Endothelial cell of umbilical vein (primary cell): ENCODE results near the gene HELZ2. TPM values are rescaled to one million over a fixed set of nuclear protein-coding genes. Genes with fewer than 3 reads are reported as not detected.

Experiments used
- BruUV-seq: library from RNA; stranded (reverse); fragments of 400-500 nt; replicated peaks from 2 replicates; lab custom pipeline; 2021; lab: Mats Ljungman, UMichigan
- CTCF ChIA-PET: fragments of 300-600, 350-600 bp; sonication (Branson Sonifier 250); formaldehyde crosslinking; loops from one replicate; lab custom pipeline; 2021; ENCODE audit warnings: antibody characterized with exemption, inconsistent platforms; lab: Charles Lee
- POLR2A ChIA-PET: fragments of 300-600, 350-600 bp; sonication (Branson Sonifier 250); formaldehyde crosslinking; loops from one replicate; lab custom pipeline; 2021; ENCODE audit warnings: antibody characterized with exemption, inconsistent platforms; lab: Charles Lee
- DNase-seq: peaks from one replicate; pipeline ENCODE4 v3.0.0-alpha.2; 2011; ENCODE audit warnings: low read depth, low spot score
- FAIRE-seq: peaks from 2 replicates; lab custom pipeline; 2011; peaks lifted over from hg19 to GRCh38; lab: Jason Lieb, UNC
- H2AFZ ChIP-seq: 2 replicates; pipeline ENCODE4 v1.6.0; 2012; ENCODE audit warnings: low read depth, low read length, control low read depth, inconsistent platforms
- H3K27ac ChIP-seq: 2 replicates; pipeline ENCODE4 v1.5.1; 2011; ENCODE audit warnings: low read depth, mild to moderate bottlenecking, control low read depth, low read length, moderate library complexity; ENCODE audit not compliant: insufficient read depth
- H3K27me3 ChIP-seq, 2 experiments: 2 replicates each; pipeline versions ENCODE4 v1.6.0 to v1.6.1; 2011; ENCODE audit warnings: low read length in 2 of 2, mixed read lengths in 1 of 2; ENCODE audit not compliant: control insufficient read depth in 2 of 2, insufficient read depth in 2 of 2
- H3K36me3 ChIP-seq, 2 experiments: 2 replicates in 1 of 2; 3 replicates in 1 of 2; pipeline ENCODE4 v1.5.1; 2011; ENCODE audit warnings: low read length in 2 of 2, mild to moderate bottlenecking in 1 of 2, moderate library complexity in 1 of 2; ENCODE audit not compliant: control insufficient read depth in 2 of 2, insufficient read depth in 2 of 2; ENCODE audit errors: extremely low read depth in 1 of 2
- H3K4me1 ChIP-seq: 3 replicates; pipeline ENCODE4 v1.5.1; 2011; ENCODE audit warnings: mild to moderate bottlenecking, low read length; ENCODE audit not compliant: control insufficient read depth, insufficient read depth; ENCODE audit errors: extremely low read depth
- H3K4me2 ChIP-seq: 2 replicates; pipeline ENCODE4 v1.6.1; 2011; ENCODE audit warnings: low read length, control low read depth, mixed read lengths; ENCODE audit not compliant: insufficient read depth
- H3K4me3 ChIP-seq, 3 experiments: fragments of 200-600 bp in 1 of 3; sonication (generic), shearing (Covaris generic) in 1 of 3; replicated peaks in 1 of 3; 2 replicates each; pipeline ENCODE4 v1.5.1; 2011 to 2016; ENCODE audit warnings: control low read depth in 3 of 3, low read length in 3 of 3, mild to moderate bottlenecking in 2 of 3, inconsistent platforms in 1 of 3, low read depth in 1 of 3, moderate library complexity in 1 of 3; ENCODE audit not compliant: insufficient read depth in 1 of 3
- H3K79me2 ChIP-seq: 2 replicates; pipeline ENCODE4 v1.6.0; 2012; ENCODE audit warnings: low read length, inconsistent platforms; ENCODE audit not compliant: control insufficient read depth, insufficient read depth
- H3K9ac ChIP-seq: replicated peaks from 2 replicates; pipeline ENCODE3; 2011; ENCODE audit warnings: low read length, control low read depth; ENCODE audit not compliant: insufficient read depth; ENCODE audit errors: extremely low read depth
- H3K9me1 ChIP-seq: replicated peaks from 3 replicates; pipeline ENCODE4 v1.6.0; 2011; ENCODE audit warnings: mild to moderate bottlenecking, low read length; ENCODE audit not compliant: control insufficient read depth, insufficient read depth; ENCODE audit errors: extremely low read depth
- H3K9me3 ChIP-seq: replicated peaks from 2 replicates; pipeline ENCODE4 v1.5.1; 2012; ENCODE audit warnings: low read length, inconsistent platforms; ENCODE audit not compliant: control insufficient read depth, insufficient read depth
- H4K20me1 ChIP-seq: replicated peaks from 2 replicates; pipeline ENCODE3; 2011; ENCODE audit warnings: mild to moderate bottlenecking, low read length; ENCODE audit not compliant: control insufficient read depth, insufficient read depth; ENCODE audit errors: extremely low read depth
- CTCF ChIP-seq, 2 donors: IDR thresholded peaks; 1 replicate in 1 of 2; 2 replicates in 1 of 2; pipeline ENCODE4 v1.5.1; 2011; ENCODE audit warnings: low read length in 2 of 2, mild to moderate bottlenecking in 2 of 2, moderate library complexity in 2 of 2, control low read depth in 1 of 2, inconsistent platforms in 1 of 2, low read depth in 1 of 2; ENCODE audit not compliant: insufficient read depth in 1 of 2; ENCODE audit errors: extremely low read depth in 1 of 2
- EZH2 ChIP-seq: IDR thresholded peaks from 2 replicates; pipeline ENCODE4 v1.6.1; 2012; ENCODE audit warnings: borderline replicate concordance, low read depth, mild to moderate bottlenecking, moderate library complexity, low read length, inconsistent platforms; ENCODE audit not compliant: severe bottlenecking
- FOS ChIP-seq: IDR thresholded peaks from 2 replicates; pipeline ENCODE4 v1.6.1; 2011; ENCODE audit warnings: mild to moderate bottlenecking, low read length, moderate library complexity, borderline replicate concordance; ENCODE audit not compliant: insufficient read depth
- GATA2 ChIP-seq: IDR thresholded peaks from 2 replicates; pipeline ENCODE4 v1.7.0; 2011; ENCODE audit warnings: low read depth, mild to moderate bottlenecking, moderate library complexity, mixed read lengths, low read length; ENCODE audit not compliant: insufficient read length, insufficient read depth
- JUN ChIP-seq: IDR thresholded peaks from 2 replicates; pipeline ENCODE4 v1.6.1; 2011; ENCODE audit warnings: borderline replicate concordance, low read depth; ENCODE audit not compliant: insufficient read length, insufficient read depth
- MAX ChIP-seq: IDR thresholded peaks from 2 replicates; pipeline ENCODE4 v1.6.1; 2011; ENCODE audit not compliant: insufficient read depth, insufficient read length
- MYC ChIP-seq: IDR thresholded peaks from one replicate; pipeline ENCODE4 v1.6.1; 2011; ENCODE audit warnings: mild to moderate bottlenecking, low read depth, low read length
- POLR2A ChIP-seq: IDR thresholded peaks from 2 replicates; pipeline ENCODE4 v1.6.1; 2012; ENCODE audit warnings: low read depth, mild to moderate bottlenecking, control low read depth, low read length
- POLR2AphosphoS5 ChIP-seq: IDR thresholded peaks from 2 replicates; pipeline ENCODE4 v1.6.1; 2012; ENCODE audit warnings: low read depth, mild to moderate bottlenecking, control low read depth, low read length, moderate library complexity; ENCODE audit not compliant: insufficient read depth
- dilution Hi-C: fragments of 300-500 bp; cut with MboI; formaldehyde crosslinking; loops from one replicate; pipeline ENCODE4 v1.15.0; 2019; ENCODE audit warnings: low sequenced_read_pairs; ENCODE audit not compliant: extremely low pct_ligation_motif_present
- intact Hi-C: fragments of 100-400 bp; cut with micrococcal nuclease; formaldehyde crosslinking; loops from one replicate; pipeline ENCODE4 v1.10.0; 2022
- polyA plus RNA-seq, 4 experiments: library from polyadenylated mRNA; depleted of rRNA in 3 of 4; stranded (reverse) in 3 of 4; unstranded in 1 of 4; fragments of >200 nt; gene quantifications; 2 replicates each; pipeline versions ENCODE4 v1.2.1 to v1.2.3, GENCODE V29; 2011 to 2012; ENCODE audit warnings: missing spikeins in 1 of 4
- total RNA-seq: library from RNA; stranded (reverse); gene quantifications from 2 replicates; pipeline ENCODE4 v1.2.3, GENCODE V29; 2021

The HELZ2 gene
- total and polyA plus RNA-seq, 2 donors (not counting 3 experiments of a cell fraction or from before 2014, with no cell fraction given): 10.6 to 33.2 TPM

GRCh38 chr20:63556873-63557478, 17.1 kb downstream of the HELZ2 start:
- H2AFZ ChIP-seq: no peak overlapping the region
- no peaks in the 10 kb centered on the region for H3K9me3 ChIP-seq
- DNase-seq: no peak
- H3K9ac ChIP-seq: no peak overlapping the region
- H3K79me2 ChIP-seq: no peaks in the 10 kb centered on the region
- peaks cover 0 to 11% of the 10 kb centered on the region in 2 experiments for H3K36me3 ChIP-seq
- no peaks in the 10 kb centered on the region for H3K27me3 ChIP-seq
- H3K4me2 ChIP-seq: no peak overlapping the region
- H3K4me1 ChIP-seq: no peaks in the 10 kb centered on the region
- no TSS peak for BruUV-seq
- no peaks in the 10 kb centered on the region for H4K20me1 ChIP-seq
- H3K9me1 ChIP-seq: no peaks in the 10 kb centered on the region
- dilution Hi-C loops: no loop called here
- FAIRE-seq: no peak
- no peak overlapping the region for H3K27ac ChIP-seq
- no peak for TF ChIP-seq POLR2A
- TF ChIP-seq CTCF (IDR thresholded peaks at IDR 0.05; ENCODE audit: extremely low read depth in 1 of 2, insufficient read depth in 1 of 2, low read depth in 1 of 2, low read length in 2 of 2): no peak
- TF ChIP-seq EZH2: no peak
- TF ChIP-seq POLR2AphosphoS5: no peak
- TF ChIP-seq JUN: no peak
- no peak for TF ChIP-seq MAX
- TF ChIP-seq MYC: no peak
- TF ChIP-seq GATA2: no peak
- no peak for TF ChIP-seq FOS
- intact Hi-C loops: no loop called here
- ChIA-PET POLR2A (no interaction called here), CTCF (no interaction called here)
- H3K4me3 ChIP-seq: no peak overlapping the region
